Measurements from ENCODE around the gene PPP2R2B. TPM values are rescaled to one million over a fixed set of nuclear protein-coding genes. Genes with fewer than 3 reads are reported as not detected.

PPP2R2B gene
- total and polyA plus RNA-seq, 2 of the 4 experiments (the other 2 are of a cell fraction) = not detected

DNA sequence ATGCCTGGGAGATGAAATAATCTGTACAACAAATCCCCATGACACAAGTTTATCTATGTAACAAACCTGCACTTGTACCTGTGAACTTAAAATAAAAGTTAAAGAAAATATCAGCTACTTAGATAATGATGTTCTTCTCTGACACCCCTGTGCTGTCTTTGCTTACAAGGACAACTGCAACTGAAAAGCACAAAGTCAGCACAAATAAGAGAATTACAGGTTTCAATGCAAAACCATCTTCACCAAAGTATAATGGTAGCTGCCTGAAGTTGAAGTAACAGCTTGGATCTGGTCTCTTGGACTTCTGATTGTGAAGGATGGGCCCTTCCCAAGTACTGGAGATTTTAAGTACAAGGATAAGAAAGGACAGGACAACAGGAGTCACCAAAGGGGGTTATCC is 45.6 kb upstream of the PPP2R2B start:
- CTCF ChIA-PET = interaction anchor here (0.7 kb wide), 1 partner anchor 136 kb away, joined by 3 read pairs; no protein-coding TSS in a partner anchor
- no peak overlapping the region for H3K4me3 ChIP-seq (ENCODE audit: insufficient read depth, low read depth, low read length)
- intact Hi-C loops (cut with micrococcal nuclease) = no loop called here

More for the DNA sequence above, 45.6 kb upstream of the PPP2R2B start:
- Histone ChIP-seq H3K14ac (replicated peaks; ENCODE audit: low read depth, low read length) (no peak overlapping the region), H3K36me3 (ENCODE audit: control insufficient read depth, insufficient read depth, low read length) (no peaks in the 10 kb centered on the region), H3K4me2 (ENCODE audit: low read depth, low read length) (no peak overlapping the region), H2BK120ac (ENCODE audit: low read depth, low read length) (no peak overlapping the region), H2BK5ac (ENCODE audit: low read depth, low read length, poor library complexity, severe bottlenecking) (no peak overlapping the region), H2AFZ (replicated peaks; ENCODE audit: low read length, poor library complexity) (no peak overlapping the region), H3K18ac (ENCODE audit: low read depth, low read length) (no peak overlapping the region), H3K56ac (ENCODE audit: extremely low read depth, insufficient read depth, low read length) (no peak overlapping the region), H3K9me1 (ENCODE audit: insufficient read depth, low read length) (no peaks in the 10 kb centered on the region), H4K8ac (ENCODE audit: low read depth in 2 of 2, low read length in 2 of 2) (no peak overlapping the region), H4K91ac (ENCODE audit: insufficient read depth, low read depth, low read length) (no peak overlapping the region), H3K79me1 (ENCODE audit: low read depth in 1 of 2, low read length in 2 of 2) (no peaks in the 10 kb centered on the region), H2AK9ac (replicated peaks; ENCODE audit: low read depth, low read length, poor library complexity) (no peak overlapping the region), H3K4ac (ENCODE audit: low read depth, low read length) (no peak overlapping the region), H4K20me1 (ENCODE audit: insufficient read depth, low read length) (no peaks in the 10 kb centered on the region), H2BK20ac (ENCODE audit: low read depth, low read length) (no peak overlapping the region), H4K5ac (ENCODE audit: low read depth, low read length) (no peak overlapping the region), H3K9me3 (ENCODE audit: control insufficient read depth, insufficient read depth, low read length) (no peaks in the 10 kb centered on the region; the same call in 1 of the 2 replicates), H3K9ac (ENCODE audit: low read depth, low read length) (no peak overlapping the region), H2BK15ac (ENCODE audit: low read depth, low read length) (no peak overlapping the region), H2AK5ac (ENCODE audit: low read depth, low read length) (no peak overlapping the region), H3K23ac (ENCODE audit: low read depth, low read length) (no peak overlapping the region), H3K27me3 (ENCODE audit: control insufficient read depth, insufficient read depth, low read length) (no peaks in the 10 kb centered on the region), H3K4me1 (ENCODE audit: control insufficient read depth, insufficient read depth, low read length) (no peaks in the 10 kb centered on the region), H3K27ac (ENCODE audit: insufficient read depth, low read length) (no peak overlapping the region)
- dilution Hi-C loops (cut with HindIII; ENCODE audit: low sequenced_read_pairs, unreplicated experiment) = no loop called here
- in situ Hi-C loops (cut with MboI; ENCODE audit: low sequenced_read_pairs) = no loop called here
- ATAC-seq (ENCODE audit: low read depth) (no peak), DNase-seq (no peak)
- POLR2A ChIA-PET (ENCODE audit: unreplicated experiment) = no interaction called here
- peak; percentile 47 for TF ChIP-seq MAFK (IDR thresholded peaks at IDR 0.05; ENCODE audit: low read depth, low read length)
- TF ChIP-seq, protein P1, sequence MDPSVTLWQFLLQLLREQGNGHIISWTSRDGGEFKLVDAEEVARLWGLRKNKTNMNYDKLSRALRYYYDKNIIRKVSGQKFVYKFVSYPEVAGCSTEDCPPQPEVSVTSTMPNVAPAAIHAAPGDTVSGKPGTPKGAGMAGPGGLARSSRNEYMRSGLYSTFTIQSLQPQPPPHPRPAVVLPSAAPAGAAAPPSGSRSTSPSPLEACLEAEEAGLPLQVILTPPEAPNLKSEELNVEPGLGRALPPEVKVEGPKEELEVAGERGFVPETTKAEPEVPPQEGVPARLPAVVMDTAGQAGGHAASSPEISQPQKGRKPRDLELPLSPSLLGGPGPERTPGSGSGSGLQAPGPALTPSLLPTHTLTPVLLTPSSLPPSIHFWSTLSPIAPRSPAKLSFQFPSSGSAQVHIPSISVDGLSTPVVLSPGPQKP (IDR thresholded peaks at IDR 0.05; ENCODE audit: borderline replicate concordance, low read depth, low read length) = no peak
- no TSS peak for BruUV-seq (replicated peaks)
